CD4-positive, alpha-beta T cell (primary cell): ENCODE results near the gene CRYAA. TPM values are rescaled to one million over a fixed set of nuclear protein-coding genes. Genes with fewer than 3 reads are reported as not detected.

ENCODE experiments used
- ATAC-seq: fragments of 200-7000 bp; cut with Tn5 transposase; one replicate; pipeline ENCODE4 v1.10.0; 2022; ENCODE audit warnings: mild to moderate bottlenecking; ENCODE audit not compliant: poor library complexity
- CTCF ChIA-PET: fragments of 350-600 bp; sonication (Branson Sonifier 250); formaldehyde crosslinking; loops from one replicate; lab custom pipeline; 2021; ENCODE audit warnings: antibody characterized with exemption, inconsistent platforms; lab: Charles Lee
- POLR2A ChIA-PET: fragments of 350-600 bp; sonication (Branson Sonifier 250); formaldehyde crosslinking; loops from one replicate; lab custom pipeline; 2021; ENCODE audit warnings: antibody characterized with exemption, inconsistent platforms; lab: Charles Lee
- DNase-seq, 14 experiments: peaks; one replicate each; pipeline ENCODE4 v3.0.0-alpha.2; 2013 to 2020; ENCODE audit warnings: mixed read lengths in 2 of 14
- H3K27ac ChIP-seq, 2 donors: one replicate each; pipeline versions ENCODE4 v1.5.1 to v1.7.0; 2013; ENCODE audit warnings: low read length in 2 of 2, low read depth in 1 of 2, mild to moderate bottlenecking in 1 of 2
- H3K27me3 ChIP-seq, 2 experiments: 1 replicate in 1 of 2; 2 replicates in 1 of 2; pipeline versions ENCODE4 v1.6.1 to v1.7.0; 2013; ENCODE audit warnings: low read length in 2 of 2, control low read depth in 1 of 2, mild to moderate bottlenecking in 1 of 2, moderate library complexity in 1 of 2; ENCODE audit not compliant: insufficient read depth in 2 of 2, control insufficient read depth in 1 of 2
- H3K36me3 ChIP-seq: one replicate; pipeline ENCODE4 v1.6.1; 2013; ENCODE audit warnings: low read length, control low read depth; ENCODE audit not compliant: insufficient read depth
- H3K4me1 ChIP-seq: one replicate; pipeline ENCODE4 v1.6.1; 2013; ENCODE audit warnings: low read length, control low read depth; ENCODE audit not compliant: insufficient read depth
- H3K4me3 ChIP-seq: one replicate; pipeline ENCODE4 v1.5.1; 2013; ENCODE audit warnings: mild to moderate bottlenecking, low read length, moderate library complexity
- H3K9me3 ChIP-seq, 2 experiments: 1 replicate in 1 of 2; 2 replicates in 1 of 2; pipeline versions ENCODE4 v1.6.1 to v1.7.0; 2013; ENCODE audit warnings: low read length in 2 of 2, mild to moderate bottlenecking in 2 of 2, control low read depth in 1 of 2, moderate library complexity in 1 of 2; ENCODE audit not compliant: control insufficient read depth in 1 of 2, insufficient read depth in 1 of 2
- H3K27ac Mint-ChIP-seq: one replicate; pipeline ENCODE4 v1.8.0; 2020; ENCODE audit warnings: mixed read lengths
- H3K27me3 Mint-ChIP-seq: one replicate; pipeline ENCODE4 v1.8.0; 2021; ENCODE audit warnings: mixed read lengths
- H3K36me3 Mint-ChIP-seq: one replicate; pipeline ENCODE4 v1.8.0; 2021; ENCODE audit warnings: low read depth, mixed read lengths
- H3K4me1 Mint-ChIP-seq: one replicate; pipeline ENCODE4 v1.8.0; 2021; ENCODE audit warnings: low read depth, mixed read lengths
- H3K4me3 Mint-ChIP-seq: one replicate; pipeline ENCODE4 v1.8.0; 2020; ENCODE audit warnings: mild to moderate bottlenecking, mixed read lengths
- H3K9me3 Mint-ChIP-seq: one replicate; pipeline ENCODE4 v1.8.0; 2020; ENCODE audit warnings: mixed read lengths
- intact Hi-C, 2 experiments: fragments of 100-400 bp; cut with DNase I in 1 of 2; cut with micrococcal nuclease in 1 of 2; formaldehyde crosslinking; loops; one replicate each; pipeline versions ENCODE4 v1.15.1 to v1.9.0; 2023 to 2025; cut with DNase I, micrococcal nuclease
- total RNA-seq, 174 experiments: library from RNA in 2 of 174; stranded (reverse) in 2 of 174; gene quantifications; one replicate each; pipeline ENCODE4 v1.2.3 and lab custom pipeline; 2021 to 2026
- TF ChIP-seq, protein P1 (sequence below): fragments of 200-600 bp; IDR thresholded peaks from one replicate; pipeline ENCODE4 v1.8.0; 2022; ENCODE audit warnings: antibody characterized with exemption, mild to moderate bottlenecking

The CRYAA gene
- total RNA-seq, 2 experiments from 2014 or later = not detected

DNA sequence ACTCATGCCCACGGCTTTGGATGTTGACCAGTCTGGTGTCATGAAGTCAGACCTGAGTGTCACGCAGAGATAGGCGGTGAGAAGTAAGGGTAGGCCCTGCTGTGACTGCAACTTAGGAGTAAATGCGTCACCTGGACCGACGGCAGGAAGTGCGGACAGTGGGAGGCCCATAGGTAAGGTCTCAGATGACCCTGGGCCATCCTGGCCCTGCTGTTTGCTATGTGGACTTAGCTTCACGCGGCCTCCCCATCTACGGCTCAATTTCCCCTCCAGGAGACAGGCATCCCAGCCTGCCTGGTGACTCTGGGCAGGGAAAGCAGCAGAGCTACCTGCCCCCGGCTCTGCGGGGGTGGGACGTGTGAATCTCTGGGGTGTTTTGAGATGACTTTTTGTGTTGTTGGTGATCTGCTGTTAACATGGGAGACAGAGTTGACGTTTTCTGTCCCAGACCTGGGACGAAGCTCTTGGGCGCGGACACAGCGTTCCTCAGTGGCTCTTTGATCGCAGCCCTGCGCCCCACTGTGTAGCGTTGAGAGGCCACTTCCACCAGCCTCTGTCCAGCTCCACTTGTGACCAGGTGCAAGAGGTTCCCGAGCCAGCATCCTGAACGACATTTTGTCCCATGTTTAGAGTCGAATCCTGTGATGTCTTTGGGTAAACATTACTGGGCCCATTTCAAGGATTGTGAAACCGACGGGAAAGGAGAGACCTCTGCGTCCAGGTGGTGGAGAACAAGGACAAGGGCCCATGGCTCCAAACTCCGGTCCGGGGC, 39.9 kb downstream of the CRYAA start:
- ChIA-PET POLR2A (no interaction called here), CTCF (no interaction called here)
- intact Hi-C loops = no loop called here
- Histone ChIP-seq H3K4me1 (no peaks in the 10 kb centered on the region), H3K9me3 (peaks cover 0 to 2% of the 10 kb centered on the region in 2 experiments), H3K4me3 (no peak overlapping the region), H3K27ac (no peak overlapping the region), H3K36me3 (no peaks in the 10 kb centered on the region), H3K27me3 (peaks cover 4 to 14% of the 10 kb centered on the region in 2 experiments)
- peaks cover 12% of the 10 kb centered on the region for H3K27me3 Mint-ChIP-seq
- ATAC-seq (no peak), DNase-seq (peak in 1 of 14 experiments; percentile 3)
- H3K4me1 Mint-ChIP-seq = no peaks in the 10 kb centered on the region
- H3K36me3 Mint-ChIP-seq = no peaks in the 10 kb centered on the region
- no peak overlapping the region for H3K27ac Mint-ChIP-seq
- TF ChIP-seq, protein P1, sequence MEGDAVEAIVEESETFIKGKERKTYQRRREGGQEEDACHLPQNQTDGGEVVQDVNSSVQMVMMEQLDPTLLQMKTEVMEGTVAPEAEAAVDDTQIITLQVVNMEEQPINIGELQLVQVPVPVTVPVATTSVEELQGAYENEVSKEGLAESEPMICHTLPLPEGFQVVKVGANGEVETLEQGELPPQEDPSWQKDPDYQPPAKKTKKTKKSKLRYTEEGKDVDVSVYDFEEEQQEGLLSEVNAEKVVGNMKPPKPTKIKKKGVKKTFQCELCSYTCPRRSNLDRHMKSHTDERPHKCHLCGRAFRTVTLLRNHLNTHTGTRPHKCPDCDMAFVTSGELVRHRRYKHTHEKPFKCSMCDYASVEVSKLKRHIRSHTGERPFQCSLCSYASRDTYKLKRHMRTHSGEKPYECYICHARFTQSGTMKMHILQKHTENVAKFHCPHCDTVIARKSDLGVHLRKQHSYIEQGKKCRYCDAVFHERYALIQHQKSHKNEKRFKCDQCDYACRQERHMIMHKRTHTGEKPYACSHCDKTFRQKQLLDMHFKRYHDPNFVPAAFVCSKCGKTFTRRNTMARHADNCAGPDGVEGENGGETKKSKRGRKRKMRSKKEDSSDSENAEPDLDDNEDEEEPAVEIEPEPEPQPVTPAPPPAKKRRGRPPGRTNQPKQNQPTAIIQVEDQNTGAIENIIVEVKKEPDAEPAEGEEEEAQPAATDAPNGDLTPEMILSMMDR = no peak
- H3K4me3 Mint-ChIP-seq = no peak overlapping the region
- no peaks in the 10 kb centered on the region for H3K9me3 Mint-ChIP-seq

DNA sequence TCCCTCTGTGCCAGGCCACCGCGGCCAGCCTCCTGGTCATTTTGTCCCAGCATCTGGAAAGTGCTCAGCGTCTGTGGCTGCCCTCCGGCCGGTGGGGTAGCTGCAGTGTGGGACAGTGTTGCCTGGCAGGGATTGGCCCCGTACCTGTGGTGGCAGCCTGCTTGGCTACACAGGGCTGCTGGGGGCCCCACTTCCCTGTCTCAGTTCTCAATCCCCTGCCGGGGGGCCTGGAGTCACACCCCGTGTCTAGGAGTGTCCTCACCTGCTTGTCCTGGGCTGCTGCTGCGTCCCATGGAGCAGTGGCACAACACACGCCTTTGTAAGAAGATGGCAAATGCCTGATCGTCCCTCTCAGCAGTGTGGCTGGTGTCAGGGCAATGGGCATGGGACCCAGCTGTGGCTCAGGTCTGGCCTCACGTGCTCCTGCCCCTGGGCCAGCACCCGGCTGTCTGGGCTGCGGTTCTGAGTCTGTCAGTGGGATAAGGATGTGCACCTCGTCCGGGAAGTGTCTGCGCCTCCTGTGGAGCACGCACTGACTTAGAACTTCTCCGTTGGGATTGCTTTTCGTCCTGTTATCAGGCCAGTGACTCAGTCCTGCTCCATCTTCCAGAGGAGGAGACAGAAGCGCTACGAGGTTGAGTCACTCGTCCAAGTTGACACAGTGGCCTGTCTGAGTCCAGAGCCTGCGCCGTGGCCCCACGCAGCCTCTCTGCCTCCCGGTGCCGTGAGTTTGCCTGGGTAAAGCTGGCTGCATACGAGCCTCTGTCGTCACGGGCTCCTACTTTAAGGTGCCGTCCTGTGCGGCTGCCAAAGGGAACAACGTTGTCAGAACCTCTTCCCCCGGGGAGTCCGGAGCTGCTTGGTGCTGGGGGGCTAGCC, 41.0 kb downstream of the CRYAA start:
- H3K27me3 ChIP-seq = peaks cover 4 to 14% of the 10 kb centered on the region in 2 experiments
- H3K4me1 ChIP-seq = no peaks in the 10 kb centered on the region
- H3K27me3 Mint-ChIP-seq = peaks cover 12% of the 10 kb centered on the region
- POLR2A ChIA-PET = no interaction called here
- DNase-seq = peak in 1 of 14 experiments; percentile 2
- H3K27ac ChIP-seq = no peak overlapping the region
- H3K27ac Mint-ChIP-seq = no peak overlapping the region
- no peaks in the 10 kb centered on the region for H3K36me3 Mint-ChIP-seq
- no peaks in the 10 kb centered on the region for H3K9me3 ChIP-seq
- no peaks in the 10 kb centered on the region for H3K4me1 Mint-ChIP-seq
- ATAC-seq = no peak
- H3K4me3 ChIP-seq = no peak overlapping the region
- TF ChIP-seq, protein P1 = no peak
- H3K9me3 Mint-ChIP-seq = no peaks in the 10 kb centered on the region
- intact Hi-C loops = no loop called here
- CTCF ChIA-PET = no interaction called here
- H3K36me3 ChIP-seq = no peaks in the 10 kb centered on the region
- H3K4me3 Mint-ChIP-seq = no peak overlapping the region

DNA sequence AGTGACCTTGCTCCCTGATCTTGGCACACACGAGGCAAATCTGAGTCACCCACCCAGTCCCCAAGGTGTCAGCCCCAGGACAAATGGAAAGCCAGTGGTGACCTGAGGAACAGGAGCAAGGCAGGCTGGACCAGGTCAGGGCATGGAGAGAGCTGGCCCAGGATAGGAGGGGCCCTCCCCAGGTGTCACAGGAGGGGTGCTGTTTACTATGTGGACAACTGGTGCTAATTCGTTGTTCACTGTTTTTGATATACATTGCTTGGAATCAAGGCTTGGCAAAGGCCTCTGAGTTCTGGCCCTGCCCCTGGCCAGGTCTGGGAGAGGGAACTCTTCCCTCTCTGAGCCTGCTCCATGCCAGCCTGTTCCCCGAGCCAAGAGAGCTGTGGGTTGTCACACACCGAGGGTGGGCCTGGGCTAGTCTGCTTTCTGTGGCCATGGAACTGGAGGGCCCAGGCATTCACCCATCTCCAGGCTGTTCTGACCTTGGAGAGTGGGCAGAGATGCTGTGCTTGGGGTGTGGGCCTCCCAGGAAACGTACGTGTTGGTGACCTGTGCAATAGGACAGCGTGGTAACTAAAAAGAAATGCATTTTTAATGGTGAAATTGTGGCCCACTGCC, 41.8 kb downstream of the CRYAA start:
- Mint-ChIP-seq H3K4me1 (no peaks in the 10 kb centered on the region), H3K36me3 (no peaks in the 10 kb centered on the region), H3K9me3 (no peaks in the 10 kb centered on the region), H3K27me3 (peaks cover 12% of the 10 kb centered on the region), H3K4me3 (no peak overlapping the region), H3K27ac (no peak overlapping the region)
- Histone ChIP-seq H3K4me3 (no peak overlapping the region), H3K27me3 (peaks cover 4 to 14% of the 10 kb centered on the region in 2 experiments), H3K27ac (no peak overlapping the region), H3K9me3 (no peaks in the 10 kb centered on the region), H3K4me1 (no peaks in the 10 kb centered on the region), H3K36me3 (no peaks in the 10 kb centered on the region)
- DNase-seq (peak in 1 of 14 experiments; percentile 3), ATAC-seq (no peak)
- CTCF ChIA-PET = no interaction called here
- intact Hi-C loops = no loop called here
- POLR2A ChIA-PET = no interaction called here
- TF ChIP-seq, protein P1 = no peak
